ENCODE results near the gene LETM1.

The LETM1 gene

DNA sequence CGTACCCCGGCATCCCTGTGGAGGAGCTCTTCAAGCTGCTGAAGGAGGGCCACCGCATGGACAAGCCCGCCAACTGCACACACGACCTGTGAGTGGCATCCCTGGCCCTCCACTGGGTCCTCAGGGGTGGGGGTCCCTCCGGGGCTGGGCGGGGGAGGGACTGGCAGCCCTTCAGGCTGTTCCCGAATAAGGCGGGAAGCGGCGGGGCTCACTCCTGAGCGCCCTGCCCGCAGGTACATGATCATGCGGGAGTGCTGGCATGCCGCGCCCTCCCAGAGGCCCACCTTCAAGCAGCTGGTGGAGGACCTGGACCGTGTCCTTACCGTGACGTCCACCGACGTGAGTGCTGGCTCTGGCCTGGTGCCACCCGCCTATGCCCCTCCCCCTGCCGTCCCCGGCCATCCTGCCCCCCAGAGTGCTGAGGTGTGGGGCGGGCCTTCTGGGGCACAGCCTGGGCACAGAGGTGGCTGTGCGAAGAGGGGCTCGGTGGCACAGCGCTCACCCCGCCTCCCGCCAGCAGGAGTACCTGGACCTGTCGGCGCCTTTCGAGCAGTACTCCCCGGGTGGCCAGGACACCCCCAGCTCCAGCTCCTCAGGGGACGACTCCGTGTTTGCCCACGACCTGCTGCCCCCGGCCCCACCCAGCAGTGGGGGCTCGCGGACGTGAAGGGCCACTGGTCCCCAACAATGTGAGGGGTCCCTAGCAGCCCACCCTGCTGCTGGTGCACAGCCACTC lies 49.2 kb downstream of the LETM1 start:
- no peak for DNase-seq (ENCODE audit: low spot score)

DNA sequence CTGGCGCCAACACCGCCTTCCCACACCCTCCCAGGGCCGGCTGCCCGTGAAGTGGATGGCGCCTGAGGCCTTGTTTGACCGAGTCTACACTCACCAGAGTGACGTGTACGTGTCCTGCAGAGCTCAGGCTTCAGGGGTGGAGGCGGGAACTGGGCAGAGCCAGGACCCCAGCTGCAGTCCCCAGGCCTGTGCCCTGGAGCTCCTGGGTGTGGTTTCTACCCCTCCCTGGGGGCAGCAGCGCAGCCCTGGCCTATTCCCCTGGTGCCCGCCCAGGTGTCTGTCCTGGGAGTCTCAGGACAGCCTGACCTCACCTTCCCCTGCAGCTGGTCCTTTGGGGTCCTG lies 49.8 kb downstream of the LETM1 start:
- DNase-seq (ENCODE audit: low spot score): no peak

DNA sequence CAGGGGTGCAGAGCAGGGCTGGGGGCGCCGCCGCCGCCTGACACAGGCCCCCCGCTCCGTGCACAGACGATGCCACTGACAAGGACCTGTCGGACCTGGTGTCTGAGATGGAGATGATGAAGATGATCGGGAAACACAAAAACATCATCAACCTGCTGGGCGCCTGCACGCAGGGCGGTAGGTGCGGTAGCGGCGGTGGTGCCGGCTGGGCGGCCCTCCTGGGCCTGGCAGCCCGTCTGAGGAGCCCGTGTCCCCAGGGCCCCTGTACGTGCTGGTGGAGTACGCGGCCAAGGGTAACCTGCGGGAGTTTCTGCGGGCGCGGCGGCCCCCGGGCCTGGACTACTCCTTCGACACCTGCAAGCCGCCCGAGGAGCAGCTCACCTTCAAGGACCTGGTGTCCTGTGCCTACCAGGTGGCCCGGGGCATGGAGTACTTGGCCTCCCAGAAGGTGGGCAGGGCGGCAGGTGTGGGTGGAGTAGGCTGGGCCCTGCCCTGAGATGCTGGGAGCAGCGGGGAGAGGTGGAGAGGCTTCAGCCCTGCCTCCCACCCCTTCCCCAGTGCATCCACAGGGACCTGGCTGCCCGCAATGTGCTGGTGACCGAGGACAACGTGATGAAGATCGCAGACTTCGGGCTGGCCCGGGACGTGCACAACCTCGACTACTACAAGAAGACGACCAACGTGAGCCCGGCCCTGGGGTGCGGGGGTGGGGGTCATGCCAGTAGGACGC lies 50.3 kb downstream of the LETM1 start:
- DNase-seq (ENCODE audit: low spot score): no peak

DNA sequence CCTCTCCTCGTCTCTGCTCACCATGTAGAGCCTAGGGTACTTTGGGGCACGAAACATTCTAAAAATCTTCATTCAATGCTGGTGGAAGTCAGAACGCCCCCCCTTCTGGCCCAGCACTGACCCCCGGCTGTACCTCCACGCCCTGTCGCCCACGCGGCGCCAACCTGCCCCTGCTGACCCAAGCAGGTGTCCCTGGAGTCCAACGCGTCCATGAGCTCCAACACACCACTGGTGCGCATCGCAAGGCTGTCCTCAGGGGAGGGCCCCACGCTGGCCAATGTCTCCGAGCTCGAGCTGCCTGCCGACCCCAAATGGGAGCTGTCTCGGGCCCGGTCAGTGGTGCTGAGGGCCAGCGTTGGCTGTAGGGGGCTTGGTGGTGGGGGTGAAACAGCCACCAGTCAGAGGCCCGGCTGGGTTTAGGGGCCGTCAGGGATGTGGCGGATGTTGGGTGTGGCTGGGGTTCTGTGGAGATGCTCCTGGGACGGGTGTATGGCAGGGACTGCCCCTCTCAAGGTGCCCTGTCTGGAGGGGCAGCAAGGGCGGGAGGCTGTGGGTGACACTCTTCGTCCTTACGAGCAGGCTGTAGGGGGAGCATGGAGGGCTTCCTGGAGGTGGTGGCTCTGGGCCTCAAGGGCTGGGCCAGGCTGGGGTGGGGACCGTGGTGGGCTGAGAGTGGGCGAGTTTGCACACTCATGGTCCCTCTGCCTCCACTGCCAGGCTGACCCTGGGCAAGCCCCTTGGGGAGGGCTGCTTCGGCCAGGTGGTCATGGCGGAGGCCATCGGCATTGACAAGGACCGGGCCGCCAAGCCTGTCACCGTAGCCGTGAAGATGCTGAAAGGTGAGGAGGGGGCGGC lies 51.1 kb downstream of the LETM1 start:
- DNase-seq (ENCODE audit: low spot score): no peak

DNA sequence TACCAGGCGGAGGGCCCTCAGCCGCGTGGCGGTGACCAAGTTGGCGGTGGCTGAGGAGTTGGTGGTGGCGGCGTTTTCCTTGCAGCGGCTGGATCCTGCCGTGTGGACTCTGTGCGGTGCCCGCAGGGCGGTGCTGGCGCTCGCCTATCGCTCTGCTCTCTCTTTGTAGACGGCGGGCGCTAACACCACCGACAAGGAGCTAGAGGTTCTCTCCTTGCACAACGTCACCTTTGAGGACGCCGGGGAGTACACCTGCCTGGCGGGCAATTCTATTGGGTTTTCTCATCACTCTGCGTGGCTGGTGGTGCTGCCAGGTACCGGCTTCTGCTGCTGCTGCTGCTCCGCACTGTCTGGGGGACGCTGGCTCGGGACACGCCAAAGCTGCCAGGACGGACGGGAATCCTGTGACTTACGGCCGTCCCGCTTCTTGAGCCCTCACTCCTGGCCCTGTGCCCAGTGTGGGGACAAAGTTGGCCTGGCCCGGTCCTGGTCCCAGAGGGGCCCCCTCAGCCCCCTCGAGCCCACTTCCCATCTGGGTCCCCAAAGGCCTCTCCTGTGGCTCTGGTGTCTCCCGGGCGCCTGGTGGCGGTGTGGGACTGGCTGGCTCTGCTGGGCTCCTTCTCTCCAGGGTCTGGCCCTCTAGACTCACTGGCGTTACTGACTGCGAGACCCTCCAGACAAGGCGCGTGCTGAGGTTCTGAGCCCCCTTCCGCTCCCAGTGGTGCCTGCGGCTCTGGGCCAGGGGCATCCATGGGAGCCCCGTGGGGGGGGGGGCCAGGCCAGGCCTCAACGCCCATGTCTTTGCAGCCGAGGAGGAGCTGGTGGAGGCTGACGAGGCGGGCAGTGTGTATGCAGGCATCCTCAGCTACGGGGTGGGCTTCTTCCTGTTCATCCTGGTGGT lies 52.2 kb downstream of the LETM1 start:
- no peak for DNase-seq (ENCODE audit: low spot score)

DNA sequence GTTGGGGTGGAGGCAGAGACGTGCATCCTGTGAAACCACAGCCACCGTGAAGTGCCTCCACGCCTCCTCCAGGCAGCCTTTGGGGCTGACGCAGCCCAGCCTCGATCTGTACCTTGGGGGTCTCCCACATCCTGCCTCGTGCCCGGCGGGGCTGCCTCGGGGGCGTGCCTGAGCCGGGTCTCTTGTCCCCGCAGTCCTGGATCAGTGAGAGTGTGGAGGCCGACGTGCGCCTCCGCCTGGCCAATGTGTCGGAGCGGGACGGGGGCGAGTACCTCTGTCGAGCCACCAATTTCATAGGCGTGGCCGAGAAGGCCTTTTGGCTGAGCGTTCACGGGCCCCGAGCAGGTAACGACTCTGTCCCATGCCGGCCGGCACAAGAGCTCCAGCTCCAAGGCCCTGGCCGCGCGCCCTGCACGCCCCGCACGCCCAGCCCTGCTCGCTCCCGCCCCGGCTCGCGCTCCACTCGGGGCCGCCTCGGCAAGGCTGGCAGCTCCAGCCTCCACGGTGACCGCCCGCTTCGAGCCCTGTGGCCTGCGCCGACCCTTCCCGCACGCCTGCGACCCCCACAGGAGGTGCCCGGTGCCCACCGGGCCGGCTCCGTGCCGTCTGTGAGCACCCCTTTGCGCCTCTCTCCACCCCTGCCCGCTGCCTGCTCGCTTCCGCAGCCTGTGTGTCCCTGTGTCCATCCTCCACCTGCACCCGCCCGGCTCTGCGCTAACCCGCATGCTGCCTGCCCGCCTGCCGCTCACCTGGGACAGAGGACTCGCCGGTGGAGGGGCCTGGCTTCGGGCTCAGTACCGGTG lies 53.0 kb downstream of the LETM1 start:
- no peak for DNase-seq (ENCODE audit: low spot score)

DNA sequence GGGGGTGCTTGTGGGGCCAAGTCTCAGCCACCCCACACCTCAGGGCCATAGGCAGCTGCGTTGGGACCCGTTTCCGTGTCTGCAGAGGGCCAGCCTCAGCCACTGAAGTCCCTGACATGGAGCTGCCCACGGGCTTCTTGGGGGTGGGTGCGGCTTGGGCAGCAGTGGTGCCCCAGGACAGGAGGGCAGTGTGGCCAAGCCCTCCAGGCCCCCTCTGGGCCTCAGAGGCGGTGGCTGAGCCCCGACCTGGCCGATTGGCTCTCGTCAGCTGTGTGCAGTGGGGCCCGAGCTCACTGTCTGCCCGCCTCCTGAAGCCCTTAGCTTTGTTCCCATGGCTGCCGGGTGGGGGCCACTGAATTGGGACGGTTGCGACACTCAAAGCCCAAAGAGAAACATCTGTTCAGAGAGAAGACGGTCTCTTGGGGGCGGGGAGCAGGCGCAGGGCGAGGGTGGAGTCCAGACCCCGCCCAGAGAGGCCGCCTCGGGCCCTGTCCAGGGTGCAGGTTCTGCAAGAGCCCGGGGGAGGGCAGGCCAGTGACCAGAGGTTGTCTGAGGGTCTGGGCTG lies 53.7 kb downstream of the LETM1 start:
- no peak for DNase-seq (ENCODE audit: low spot score)

DNA sequence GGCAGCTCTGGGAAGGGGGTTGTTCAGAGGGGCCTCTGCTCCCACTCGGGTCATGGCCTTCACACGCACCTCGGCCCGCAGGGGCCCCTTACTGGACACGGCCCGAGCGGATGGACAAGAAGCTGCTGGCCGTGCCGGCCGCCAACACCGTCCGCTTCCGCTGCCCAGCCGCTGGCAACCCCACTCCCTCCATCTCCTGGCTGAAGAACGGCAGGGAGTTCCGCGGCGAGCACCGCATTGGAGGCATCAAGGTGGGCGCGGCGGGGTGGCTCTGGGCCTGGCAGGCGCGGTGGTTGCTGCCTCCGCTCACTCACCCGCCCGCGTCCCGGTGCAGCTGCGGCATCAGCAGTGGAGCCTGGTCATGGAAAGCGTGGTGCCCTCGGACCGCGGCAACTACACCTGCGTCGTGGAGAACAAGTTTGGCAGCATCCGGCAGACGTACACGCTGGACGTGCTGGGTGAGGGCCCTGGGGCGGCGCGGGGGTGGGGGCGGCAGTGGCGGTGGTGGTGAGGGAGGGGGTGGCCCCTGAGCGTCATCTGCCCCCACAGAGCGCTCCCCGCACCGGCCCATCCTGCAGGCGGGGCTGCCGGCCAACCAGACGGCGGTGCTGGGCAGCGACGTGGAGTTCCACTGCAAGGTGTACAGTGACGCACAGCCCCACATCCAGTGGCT lies 54.5 kb downstream of the LETM1 start:
- DNase-seq (ENCODE audit: low spot score): no peak

DNA sequence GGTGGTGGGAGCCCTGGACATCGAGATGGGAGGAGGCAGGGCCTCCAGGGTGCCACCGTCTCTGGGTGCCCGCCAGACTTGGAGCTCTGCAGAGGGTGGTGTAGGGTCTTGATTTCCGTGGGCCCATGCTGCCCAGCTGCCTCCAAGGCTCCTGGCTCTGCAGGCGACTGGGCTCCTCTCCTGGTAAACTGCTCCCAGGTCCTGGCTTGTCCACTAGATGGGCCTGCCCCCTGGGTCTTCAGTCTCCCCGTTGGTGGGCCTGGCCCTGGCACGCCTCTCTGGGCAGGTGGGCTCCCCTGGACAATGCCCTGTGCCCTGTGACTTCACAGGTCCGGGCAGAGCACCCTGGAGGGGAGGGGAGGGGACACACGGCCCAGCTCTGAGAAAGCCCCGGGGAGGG lies 55.2 kb downstream of the LETM1 start:
- DNase-seq (ENCODE audit: low spot score): no peak

DNA sequence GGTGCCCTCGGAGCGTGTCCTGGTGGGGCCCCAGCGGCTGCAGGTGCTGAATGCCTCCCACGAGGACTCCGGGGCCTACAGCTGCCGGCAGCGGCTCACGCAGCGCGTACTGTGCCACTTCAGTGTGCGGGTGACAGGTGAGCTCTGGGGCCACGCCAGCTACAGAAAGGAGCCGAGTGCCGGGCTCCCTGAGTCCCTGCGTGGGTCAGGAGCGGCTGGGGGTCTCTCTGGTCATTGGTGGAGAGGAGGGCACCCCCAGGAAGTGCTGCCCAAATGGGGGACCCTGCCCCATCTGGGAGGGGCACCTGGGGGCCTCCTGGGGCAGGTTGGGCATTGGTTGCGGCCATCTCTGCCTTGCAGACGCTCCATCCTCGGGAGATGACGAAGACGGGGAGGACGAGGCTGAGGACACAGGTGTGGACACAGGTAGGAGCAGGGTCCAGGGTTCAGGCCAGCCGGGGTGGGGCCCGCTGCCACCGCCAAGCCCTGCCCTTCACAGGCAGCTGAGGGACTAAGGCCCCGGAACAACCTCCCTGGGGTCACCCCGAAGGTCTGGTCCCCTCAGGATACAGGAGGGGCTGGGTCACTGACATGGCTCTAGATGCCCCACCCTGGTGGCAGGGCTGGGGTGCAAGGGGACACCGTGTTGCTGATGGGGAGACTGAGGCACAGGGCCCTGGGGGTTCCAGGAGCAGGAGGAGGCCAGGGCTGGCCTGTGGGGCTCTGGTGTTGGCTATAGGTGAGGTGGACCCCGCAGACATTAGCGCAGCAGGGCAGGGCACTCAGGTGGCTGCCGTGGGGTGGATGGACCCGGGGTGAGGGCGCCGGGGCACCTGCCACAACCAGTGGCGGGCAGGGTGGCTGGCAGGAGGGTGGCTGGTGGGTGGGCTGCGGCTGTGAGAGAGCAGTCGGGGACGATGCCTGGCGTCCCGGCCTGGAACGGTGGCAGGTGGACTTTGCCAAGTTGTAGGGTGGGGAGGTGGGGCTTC lies 56.3 kb downstream of the LETM1 start:
- no peak for DNase-seq (ENCODE audit: low spot score)

DNA sequence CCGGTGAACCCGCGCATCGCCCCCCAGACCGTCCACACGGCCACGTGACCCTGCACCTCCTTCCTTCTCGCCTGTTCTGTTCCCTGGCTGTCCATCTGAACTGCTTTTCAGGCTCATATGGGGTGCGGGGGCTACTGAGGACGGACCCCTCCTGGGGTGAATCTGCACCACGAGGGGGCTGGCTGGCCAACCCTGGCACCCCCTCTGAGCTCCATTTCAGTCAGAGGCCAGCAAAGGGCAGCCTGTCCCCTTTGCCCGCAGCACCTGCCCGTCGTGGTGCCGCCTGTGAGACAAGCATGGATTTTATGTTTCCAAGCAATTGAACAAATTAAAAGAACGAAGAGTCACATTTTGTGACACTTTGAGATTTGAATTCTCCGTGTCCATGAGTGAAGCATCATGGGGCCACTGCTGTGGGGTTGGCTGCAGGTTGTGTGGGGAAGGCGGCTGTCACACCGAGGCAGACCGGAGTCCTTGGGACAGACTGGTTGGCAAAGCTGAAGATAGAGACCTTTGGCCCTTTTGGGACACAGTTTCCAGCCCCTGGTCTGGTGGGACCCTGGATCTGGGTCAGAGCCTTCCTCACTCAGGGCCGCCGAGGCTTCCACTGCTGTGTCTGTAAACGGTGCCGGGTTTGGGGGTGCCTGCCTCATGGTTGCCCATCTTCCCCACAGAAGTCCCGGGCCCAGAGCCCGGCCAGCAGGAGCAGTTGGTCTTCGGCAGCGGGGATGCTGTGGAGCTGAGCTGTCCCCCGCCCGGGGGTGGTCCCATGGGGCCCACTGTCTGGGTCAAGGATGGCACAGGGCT lies 57.2 kb downstream of the LETM1 start:
- no peak for DNase-seq (ENCODE audit: low spot score)

DNA sequence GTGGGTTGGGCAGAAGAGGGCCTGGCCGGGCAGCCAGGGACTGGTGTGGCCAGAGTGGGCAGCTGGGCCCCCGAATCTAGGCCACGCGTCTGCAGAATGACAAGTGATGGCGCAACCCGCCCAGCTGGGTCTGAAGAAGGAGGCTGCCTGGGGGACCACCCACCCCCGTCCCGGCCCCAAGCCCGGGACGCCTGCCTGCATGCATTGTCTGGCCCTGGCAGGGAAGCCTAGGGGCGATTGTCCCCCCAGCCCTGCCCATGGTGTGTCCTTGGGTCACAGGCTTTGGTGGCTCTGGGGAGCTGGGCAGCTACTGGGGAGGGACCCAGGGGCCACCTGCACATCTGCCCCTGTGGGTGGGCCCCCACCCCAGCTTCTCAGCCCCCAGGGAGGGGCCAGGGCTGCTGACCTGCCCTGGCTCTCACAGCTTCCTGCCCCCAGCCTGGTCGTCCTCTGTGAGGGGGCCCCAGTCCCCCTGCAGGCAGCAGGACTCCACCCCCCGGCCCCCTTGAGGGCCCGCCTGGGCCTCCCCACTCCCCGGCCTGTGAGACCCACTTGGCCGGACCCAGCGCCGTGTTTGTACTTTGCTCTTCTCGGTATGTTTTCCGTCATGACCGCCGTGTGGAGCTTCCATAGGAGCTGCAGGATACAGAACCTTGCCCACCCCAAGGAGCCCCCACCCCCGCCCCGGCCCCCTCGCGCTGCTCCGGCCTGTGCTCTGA lies 57.9 kb downstream of the LETM1 start:
- no peak for DNase-seq (ENCODE audit: low spot score)

DNA sequence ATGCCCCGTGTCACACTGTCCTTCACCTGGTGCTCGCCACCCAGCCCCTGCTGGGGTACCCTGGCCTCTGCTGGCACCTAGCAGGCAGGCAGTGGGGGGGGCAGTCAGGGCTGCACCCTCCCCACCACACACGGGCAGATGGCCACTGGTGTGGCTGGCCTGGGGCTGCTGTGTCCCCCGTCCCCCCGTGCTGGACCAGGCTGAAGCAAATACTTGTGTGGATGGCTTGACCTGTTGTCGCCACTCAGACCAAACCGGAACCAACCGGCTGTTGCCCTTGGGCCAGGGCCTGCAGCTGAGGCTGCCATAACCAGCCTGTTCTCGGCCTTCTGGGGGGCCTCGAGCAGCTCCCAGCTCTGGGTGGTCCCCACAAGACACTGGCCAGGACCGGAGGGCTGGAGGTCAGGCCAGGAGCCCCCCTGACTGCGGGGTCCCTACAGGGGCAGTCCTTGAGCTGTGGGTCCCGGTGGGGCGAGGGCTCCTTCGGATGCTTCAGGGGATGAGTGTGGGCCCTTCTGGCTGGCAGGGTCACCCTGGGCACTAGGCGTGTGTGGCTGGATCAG lies 58.6 kb downstream of the LETM1 start:
- DNase-seq (ENCODE audit: low spot score): no peak

DNA sequence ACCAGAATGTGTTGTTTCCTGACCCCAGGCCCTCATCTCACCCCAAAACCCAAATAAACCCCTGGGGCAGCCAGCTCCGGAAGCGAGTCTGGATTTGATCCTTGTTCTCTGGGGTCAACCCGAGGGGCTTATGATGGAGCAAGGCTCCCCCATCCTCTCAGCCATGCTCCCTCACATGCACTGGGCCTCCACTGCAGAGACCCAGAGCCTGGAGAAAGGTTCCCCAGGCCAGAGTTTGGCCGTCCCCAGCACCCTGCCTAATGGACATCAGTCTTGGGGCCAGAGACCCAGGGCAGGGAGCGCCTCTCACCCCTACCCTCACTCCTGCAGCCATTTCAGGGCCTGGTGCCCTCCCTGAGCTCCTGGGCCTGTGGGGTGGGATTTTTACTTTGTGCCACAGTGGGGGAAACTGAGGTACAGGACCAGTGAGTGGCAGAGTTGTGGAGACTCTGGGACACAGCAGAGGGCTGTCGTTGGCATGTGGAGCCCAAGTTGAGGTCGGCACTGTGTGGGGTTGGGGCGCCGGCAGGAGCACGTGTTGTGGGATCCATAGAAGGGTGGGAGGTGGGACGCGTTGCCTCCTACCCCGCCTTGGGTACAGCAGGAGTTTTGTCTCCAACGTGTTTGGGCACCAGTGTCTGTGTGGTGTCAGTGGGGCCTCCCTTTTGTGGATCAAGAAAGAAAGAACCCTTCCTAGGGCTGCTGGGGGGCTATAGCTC lies 59.3 kb downstream of the LETM1 start:
- DNase-seq (ENCODE audit: low spot score): no peak

DNA sequence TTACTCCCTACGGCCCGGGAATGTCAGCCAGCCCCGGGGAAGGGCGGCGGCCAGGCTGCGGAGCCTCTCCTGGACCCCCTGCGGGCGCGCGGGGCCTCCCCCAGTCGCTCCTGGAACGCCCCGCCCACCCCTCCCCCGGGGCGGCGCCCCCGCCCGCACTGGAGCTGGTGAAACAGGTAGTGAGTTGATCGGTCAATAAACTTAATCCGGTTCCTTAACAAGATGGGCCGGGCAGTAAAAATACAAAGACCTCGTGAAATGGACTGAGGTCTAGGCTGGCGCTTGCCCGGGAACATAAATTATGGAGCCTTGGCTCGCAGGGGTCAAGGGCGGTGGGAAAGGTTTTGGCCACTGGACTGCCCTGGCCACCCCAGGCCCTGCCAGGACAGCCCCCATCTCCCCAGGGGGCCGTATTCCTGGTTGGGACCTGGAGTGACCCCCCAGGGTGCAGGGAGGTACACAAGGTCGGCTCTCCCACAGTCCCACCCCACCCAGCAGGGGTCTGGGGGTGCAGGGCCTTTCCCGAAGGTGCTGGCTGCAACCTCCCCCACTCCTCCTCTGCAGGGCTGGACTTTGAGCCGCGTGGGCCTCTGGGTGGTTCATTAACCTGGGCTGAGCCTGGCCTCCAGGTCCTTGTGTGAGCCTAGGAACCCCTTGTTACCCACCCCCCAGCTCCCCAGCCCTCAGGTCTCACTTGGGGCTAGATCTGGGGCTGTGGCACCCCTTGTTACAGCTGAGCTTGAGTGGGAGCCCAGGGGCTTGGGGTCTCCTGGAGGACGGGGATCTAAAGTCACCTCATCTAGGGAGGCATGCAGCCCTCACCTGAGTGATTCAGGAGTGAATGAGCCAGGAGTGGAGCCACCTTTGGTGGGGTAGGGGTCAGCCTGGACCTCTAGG lies 60.4 kb downstream of the LETM1 start:
- DNase-seq (ENCODE audit: low spot score): no peak
